Adrenal gland (tissue), 5 donors: Measurements from ENCODE around the gene DUS1L.

Experiments
- POLR2A ChIP-seq, 2 donors: fragments of 450-650 bp; IDR thresholded peaks; one replicate each; pipeline ENCODE4 v1.6.1; 2017; ENCODE audit warnings: antibody characterized with exemption in 2 of 2, mild to moderate bottlenecking in 2 of 2, moderate library complexity in 1 of 2
- TF ChIP-seq, protein P1 (sequence below), 6 experiments: fragments of 450-650 bp in 4 of 6; fragments of 200-600 bp in 2 of 6; sonication (generic) in 1 of 6; IDR thresholded peaks; 1 replicate in 5 of 6; 2 replicates in 1 of 6; pipeline versions ENCODE4 v1.5.1 to v1.8.0; 2016 to 2021; ENCODE audit warnings: antibody characterized with exemption in 6 of 6, mild to moderate bottlenecking in 2 of 6, moderate library complexity in 1 of 6
- donor health status: DM: no; HTN: no; CAD: no.

GRCh38 chr17:82050761-82051641 is 14.6 kb downstream of the DUS1L start:
- no peak for TF ChIP-seq POLR2A (IDR thresholded peaks at IDR 0.05)
- TF ChIP-seq, protein P1, sequence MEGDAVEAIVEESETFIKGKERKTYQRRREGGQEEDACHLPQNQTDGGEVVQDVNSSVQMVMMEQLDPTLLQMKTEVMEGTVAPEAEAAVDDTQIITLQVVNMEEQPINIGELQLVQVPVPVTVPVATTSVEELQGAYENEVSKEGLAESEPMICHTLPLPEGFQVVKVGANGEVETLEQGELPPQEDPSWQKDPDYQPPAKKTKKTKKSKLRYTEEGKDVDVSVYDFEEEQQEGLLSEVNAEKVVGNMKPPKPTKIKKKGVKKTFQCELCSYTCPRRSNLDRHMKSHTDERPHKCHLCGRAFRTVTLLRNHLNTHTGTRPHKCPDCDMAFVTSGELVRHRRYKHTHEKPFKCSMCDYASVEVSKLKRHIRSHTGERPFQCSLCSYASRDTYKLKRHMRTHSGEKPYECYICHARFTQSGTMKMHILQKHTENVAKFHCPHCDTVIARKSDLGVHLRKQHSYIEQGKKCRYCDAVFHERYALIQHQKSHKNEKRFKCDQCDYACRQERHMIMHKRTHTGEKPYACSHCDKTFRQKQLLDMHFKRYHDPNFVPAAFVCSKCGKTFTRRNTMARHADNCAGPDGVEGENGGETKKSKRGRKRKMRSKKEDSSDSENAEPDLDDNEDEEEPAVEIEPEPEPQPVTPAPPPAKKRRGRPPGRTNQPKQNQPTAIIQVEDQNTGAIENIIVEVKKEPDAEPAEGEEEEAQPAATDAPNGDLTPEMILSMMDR (IDR thresholded peaks at IDR 0.05) = no peak
